NCI-H510A treated with DMSO at 0.1 percent for 48 hours (cell line): ENCODE results near the gene COL18A1.

Source experiments
- DNase-seq: peaks from one replicate; lab custom pipeline; 2025; lab: John Stamatoyannopoulos, UW

Gene COL18A1

DNA sequence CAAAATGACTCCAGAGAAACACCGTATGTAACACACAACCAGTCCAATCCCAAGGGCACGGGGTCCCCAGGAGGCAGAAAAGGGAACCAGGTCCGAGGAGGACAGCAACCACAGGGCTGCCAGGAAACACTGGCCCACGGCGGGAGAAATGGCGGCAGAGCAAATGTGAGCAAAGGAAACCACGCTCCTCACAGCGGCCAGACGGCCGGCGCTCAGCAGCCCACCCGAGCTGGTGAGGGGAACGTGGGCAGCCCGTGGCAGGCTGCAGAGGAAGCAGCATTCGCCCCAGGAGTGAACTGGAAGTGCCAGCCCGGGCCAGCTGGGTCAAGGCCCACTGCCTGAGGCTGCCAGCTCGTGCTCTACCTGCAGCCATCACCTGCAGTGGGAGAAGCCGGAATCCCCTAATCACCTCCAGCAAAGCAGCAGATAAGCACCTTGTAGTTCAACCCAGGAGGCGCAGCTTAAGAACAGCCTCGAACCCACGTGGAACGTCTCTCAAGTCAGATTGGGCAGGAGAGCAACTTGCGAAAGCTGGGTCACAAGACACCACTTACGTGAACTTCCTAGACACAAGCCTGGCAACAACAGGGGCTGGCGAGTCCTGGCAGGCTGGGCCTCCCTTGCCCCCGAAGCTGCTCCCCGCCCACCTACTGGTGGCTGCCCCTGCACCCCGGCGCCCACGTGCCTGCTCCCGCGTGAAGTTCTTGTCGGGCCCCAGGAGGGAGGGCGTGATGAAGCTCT is 130.5 kb downstream of the COL18A1 start:
- no peak for DNase-seq

DNA sequence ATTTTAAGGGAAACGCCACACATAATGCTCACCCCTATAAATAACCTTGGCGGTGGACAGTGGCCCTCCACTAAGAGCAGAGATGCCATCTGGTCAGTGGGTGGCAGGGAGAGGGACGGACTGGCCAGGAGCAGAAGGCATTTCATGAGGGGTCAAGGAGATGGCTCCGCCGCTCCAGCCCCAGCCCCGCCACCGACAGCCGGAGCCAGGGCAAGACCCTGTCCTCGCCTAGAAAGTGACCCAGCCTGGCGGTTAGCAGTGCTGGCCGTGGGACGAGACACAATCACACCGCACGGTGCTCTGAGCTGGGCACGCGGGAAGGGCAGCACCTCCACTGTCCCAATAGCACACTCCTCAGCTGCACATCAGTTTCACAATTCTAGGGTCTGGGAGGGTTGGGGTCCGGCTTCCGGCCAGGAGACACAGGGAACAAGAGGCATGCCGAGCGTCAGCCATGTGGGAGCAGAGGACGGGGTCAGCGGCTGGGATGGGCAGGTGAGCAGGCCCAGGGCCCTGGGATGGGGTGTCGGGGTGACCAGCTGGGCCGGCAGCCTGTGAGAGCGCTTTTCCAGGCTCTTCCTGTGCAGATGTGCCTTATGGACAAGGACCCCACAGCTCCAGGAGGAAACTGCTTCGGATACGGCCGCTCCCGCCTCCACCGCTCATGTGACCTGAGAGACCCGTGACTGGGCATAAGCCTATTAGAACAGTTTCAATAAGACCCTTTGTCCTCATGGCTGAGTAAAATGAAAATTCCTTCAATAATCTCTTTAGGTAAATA is 131.5 kb downstream of the COL18A1 start:
- no peak for DNase-seq

DNA sequence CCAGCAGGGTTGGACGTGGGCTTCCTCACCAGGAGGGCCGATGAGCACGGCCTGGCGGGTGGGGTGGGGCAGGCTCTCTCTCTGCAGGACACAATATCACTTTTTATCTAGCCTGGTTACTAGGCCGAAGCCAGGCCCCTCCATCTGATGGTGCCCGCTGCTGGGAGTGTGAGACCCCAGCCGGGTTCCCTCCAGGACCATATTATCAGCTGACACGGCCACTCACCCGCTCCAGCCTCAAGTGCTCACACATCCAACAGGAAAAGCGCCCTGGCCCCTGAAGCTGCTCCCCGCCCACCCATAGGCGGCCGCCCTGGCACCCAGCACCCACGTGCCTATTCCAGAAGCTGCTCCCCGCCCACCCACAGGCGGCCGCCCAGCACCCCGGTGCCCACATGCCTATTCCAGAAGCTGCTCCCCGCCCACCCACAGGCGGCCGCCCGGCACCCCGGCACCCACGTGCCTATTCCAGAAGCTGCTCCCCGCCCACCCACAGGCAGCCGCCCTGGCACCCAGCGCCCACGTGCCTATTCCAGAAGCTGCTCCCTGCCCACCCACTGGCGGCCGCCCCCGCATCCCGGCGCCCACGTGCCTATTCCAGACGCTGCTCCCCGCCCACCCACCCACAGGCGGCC is 132.3 kb downstream of the COL18A1 start:
- DNase-seq = no peak

DNA sequence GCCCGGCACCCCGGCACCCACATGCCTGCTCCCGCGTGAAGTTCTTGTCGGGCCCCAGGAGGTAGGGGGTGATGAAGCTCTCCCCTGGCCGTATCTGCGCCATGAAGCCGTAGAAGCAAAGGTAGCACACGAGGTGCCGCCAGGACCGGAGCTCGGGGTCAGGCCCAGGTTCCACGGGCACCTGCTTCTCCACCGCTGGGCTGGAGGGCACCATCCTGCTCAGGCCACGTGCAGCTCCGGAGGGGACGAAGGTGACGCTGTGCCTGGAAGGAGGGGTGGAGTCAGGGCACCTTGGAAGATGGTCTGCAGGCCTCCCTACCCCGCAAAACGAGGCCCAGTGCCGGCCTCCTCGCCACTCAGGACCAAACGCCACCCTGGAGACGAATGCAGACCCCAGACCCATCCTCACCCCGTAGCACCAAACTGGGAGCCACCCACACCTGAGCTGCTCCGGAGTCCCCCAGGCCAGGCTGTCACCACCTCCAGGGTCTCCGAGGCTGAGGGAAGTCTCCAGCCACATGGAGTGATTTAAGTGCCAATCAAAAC is 132.9 kb downstream of the COL18A1 start:
- DNase-seq = no peak

DNA sequence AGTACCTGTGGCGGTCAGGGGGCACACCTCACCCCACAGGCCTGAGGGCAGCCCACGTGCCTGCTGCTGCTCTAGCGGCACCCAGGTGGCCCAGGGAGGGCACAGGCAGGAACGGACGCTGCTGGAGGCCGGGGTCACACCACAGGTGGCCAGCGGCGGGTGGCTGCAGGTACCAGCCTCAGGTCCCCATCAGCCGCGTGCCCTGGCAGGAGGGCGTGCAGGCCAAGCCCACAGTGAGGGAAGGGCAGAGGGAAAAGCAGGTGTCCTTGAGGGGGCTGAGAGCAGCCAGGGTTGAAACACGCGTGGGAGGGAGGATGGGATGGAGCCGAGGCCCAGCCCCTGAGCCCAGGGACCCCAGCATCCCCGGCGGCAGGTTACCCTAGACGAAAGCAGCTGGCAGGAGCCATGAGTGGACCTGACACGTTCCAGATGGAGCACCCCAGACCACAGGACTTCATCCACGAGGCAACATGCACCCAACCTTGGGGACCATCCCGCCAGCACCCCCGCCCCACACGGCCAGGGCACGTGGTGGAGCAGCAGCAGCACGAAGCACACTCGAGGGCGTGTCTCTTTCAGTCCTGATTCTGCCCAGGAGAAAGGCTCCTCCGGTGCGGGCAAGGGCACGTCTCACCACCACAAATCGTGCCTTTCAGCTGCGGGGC is 133.5 kb downstream of the COL18A1 start:
- DNase-seq = no peak

DNA sequence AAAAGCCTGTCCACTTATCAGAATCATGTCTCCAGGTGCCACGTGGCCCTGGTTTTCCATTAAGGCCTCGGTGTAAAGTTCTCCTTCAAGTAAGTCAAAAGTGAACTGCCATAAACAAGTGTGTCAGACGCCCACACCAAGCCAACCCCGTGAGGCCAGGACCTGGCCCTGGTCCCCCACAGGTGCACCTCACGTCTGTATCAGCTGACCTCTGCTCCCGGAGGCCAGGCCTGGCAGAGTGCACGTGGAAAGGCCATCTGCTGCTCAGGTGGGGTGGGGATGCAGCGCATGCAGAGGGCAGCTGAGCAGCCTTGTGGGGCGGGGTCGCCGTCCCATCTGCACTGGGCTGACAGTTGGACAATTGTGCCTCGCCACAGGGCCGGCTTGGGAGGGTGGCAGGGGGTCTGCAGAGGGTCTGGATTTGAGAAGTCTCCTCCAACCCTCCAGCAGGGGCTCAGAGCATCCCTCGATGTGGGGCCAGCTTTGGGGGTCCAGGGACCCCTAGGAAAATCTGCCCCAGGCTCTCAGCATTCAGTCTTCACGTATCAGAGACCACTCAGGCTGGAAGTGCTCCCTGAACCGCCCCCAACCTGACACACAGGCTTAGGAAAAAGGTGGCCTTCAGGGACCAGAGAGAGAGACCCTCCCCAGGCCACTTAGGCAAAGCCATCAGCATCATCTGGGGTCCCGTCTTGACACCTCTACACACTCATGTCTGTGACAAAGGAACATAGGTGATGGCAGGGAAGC is 134.3 kb downstream of the COL18A1 start:
- no peak for DNase-seq

DNA sequence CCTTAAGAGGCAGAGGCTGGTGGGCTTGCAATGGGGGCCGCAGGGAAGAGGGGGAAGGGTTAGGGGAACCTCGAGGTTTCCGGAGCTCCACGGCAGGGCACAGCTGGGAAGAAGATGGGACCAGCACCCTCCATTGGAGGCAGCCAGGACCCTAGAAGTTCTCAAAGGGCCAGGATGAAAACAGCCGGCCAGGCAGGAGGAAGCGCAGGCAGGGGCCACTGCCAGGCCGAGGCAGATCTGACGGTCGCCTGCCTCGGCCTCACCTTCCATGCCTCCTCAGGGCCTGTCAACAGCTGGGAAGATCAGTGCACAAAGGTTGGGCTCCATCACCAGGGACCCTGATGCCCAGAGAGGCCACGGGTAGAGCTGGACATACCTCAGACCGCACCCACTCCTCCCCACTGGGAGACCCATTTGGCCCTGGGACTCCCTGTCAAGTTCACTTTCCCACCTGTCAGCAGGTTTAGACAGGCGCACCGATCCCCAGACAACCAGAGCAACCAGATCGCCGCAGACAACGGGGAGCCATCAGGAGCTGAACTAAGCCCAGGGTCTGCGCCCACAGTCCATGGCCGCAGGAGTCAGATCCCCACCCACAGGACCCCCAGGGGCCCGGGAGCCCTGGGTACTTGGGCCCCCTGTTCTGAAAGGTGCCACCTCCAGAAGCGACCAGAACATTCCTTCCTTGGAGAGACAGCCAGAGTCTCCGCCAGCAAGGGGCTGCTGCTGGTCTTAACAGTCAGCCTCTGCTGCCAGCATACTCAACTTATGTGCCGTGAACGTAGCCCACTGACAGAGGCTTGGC is 135.0 kb downstream of the COL18A1 start:
- no peak for DNase-seq

DNA sequence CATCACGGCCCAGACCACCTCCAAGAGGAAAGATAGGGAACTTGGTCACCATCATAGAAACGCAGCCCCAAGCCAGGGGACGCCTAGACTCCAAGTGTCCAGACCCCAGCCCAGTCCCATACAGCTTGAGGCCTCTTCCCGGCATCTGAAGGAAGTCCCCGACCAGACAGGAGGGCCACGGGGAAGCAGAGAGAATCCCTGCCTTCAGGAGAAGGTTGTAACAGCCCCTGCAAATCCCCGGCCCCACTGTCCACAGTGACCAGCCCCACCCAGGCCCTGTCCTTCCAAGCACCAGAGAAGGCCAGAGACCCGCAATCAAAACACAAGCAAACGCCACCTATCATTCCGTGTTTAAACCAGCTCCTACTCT is 135.6 kb downstream of the COL18A1 start:
- no peak for DNase-seq

DNA sequence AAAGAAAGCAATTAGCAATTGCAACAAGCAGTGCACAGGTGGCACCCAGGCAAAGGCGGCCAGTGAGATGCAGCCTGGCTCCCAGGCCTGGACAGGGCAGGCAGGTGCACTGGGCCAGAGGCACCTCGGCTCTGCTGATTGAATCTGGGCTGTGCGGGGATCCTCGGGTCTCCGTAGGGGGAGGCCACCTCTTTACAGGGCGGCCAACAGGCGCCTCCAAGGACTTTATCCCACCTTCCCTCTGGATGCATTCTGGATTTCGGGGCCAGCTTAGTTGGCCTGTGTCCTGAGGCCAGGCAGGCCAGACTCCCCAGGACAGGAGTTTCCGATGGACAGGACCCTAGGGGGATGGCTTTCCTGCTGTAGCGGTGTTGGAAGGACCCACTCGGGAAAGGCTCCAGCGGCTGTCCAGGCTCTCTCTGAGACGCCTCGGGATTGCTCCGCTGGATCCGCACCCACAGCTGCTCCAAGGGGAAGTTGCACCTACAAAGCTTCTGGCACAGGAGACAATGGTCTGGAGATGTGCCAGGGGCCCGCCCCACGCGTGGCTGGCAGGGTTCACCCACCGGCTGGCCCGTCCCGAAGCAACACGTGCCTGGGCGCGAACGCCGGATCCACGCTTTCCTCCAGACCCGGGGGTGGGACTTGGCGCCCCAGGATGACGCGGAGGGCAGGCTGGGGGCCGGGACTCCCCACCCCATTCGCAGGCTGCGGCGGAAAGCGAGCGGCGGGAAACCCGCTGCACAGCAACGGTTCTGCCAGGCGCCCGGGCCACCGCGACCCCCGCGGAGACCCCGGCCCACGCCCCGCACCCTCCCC is 136.5 kb downstream of the COL18A1 start:
- DNase-seq = no peak

DNA sequence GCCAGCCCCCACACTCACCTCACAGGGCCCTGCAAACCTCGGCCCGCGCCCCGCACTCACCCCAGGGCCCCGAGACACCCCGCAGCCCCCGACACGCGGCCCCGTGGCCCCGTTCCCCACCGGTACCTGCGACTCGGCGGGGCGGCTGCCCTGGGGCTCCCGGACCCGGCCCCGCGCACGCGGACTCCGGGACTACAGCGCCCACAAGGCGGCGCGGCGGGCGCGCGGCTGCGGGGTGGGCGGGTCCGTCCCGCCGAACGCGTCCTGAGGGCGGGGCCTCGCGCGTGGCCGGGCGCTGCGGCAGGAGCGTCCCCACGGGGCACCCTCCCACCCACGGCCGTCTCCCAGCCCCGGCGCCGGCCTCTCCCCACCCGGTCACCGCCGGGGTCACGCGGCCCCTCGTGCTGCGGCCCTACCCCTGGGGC is 137.3 kb downstream of the COL18A1 start, which contains the start of gene SLC19A1:
Gene SLC19A1, minus strand, starts transcription at position 199 of the 425 bp plus-strand sequence. CDS start 4,481 bp downstream, outside the sequence.
- no peak for DNase-seq

DNA sequence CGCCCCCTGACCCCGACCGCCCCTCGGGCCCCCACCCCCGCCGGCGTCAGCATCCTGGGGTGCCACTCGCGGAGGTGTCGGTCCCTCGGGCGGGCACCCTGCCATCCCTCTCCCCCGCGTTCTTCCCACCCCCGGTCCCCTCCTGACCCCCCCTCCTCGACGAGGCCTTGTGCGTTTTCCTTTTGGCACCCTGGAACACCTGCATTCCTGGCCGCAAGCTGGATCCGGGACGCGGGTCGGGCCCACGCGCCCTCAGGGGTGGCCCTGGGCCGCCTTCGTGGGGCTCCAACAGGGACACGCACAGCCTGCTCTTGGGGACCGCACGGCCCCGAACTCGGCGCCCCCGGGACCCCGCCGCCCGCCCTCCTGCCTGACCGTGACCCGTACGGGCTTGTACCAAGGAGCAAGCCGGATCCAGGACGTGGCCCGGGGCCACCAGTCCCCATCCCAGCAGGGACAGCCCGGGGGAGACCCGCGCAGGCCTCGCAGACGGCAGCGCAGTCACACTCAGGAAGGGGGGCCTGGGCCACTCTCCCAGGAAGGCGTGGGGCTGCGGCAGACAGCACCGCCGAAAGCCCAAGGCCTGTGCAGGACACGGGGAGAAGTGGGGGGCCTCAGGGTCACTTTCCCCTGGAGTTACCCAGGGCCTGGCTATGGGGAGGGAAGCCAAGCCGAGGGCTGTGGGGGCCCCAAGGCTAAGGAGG is 137.9 kb downstream of the COL18A1 start:
- no peak for DNase-seq

DNA sequence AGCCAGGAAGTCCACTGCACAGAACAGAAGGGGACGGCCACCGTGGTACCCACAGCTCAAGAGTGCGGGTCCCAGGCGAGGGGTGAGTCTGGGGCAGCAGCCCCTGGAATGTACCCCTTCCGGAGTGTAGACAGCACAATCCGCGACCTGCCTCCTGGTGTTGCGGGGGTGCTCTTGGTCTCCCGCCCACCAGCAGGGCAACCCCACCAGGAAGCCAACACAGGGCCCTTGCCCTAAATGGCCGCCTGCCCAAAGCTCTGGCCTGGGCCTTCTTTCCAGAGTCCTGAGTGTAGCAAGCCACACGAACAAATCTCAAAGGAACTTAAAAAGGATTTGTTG is 138.4 kb downstream of the COL18A1 start:
- DNase-seq = no peak

DNA sequence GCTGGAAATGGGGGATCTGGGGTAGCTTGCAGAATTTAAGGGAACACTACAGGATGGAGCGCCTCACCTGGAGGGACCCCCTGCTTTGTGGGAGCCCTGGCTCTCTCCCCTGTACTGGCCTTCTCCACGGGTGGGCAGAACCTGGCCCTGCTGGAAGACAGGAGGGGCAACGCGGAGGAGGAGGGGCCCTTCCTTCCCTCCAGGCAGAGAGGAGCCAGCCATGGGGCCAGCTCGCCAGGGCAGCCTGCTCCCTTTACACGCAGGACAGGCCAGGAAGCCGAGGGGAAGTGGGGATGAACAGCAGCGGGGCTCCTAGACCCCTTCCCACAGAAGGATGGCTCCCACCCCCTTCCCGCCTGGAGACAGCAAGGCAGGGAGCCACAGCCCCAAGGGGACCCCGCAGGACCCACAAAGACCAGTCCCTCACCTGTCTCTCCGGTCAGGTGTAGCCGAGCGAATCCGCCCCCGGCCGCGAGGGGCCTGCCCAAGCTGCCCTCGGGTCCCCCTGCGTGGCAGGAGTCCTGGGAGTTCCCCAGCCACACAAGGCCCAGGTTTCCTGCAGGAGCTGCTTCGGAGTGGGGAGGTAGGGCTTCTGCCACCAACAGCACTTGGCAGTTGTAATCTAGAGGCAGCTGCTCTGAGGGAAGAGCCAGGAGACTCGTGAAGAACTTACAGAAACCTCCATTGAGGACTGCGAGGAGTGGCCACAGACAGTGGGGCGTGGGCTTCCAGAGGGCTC is 138.9 kb downstream of the COL18A1 start:
- DNase-seq = no peak

DNA sequence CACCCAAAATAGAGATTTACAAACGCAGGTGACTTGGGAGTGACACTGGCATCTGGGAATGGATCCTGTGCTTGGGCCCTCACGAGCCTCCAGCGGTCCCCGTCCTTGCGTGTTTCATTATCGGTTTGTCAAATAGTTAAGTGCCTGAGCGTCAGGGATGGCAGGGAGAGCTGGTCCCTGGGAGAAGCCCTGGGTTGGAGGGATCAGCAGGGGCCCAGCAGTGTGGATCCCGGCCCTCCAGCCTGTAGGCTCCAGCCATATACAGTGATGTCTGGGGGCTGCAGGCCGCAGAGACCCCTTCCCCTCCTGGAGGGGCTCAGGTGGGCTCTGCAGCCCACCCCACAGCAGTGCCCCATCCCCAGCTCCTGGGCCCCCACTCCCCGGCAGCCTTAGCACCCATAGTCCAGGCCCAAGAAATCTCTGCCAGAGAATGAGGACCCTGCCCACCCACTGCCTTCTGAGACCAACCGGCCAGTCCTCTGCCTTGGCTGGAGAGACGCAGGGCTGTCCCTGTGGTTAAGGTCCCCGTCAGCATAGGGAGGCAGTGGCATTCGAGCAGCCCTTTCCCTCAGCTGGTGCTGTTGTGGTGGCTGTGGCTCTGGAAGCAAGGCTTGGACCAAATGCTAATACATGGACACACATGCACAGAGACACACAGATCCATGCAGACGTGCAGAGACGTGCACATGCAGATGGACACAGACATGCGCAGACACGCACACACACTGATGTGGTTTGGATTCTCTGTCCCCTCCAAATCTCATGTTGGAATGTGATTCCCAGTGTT is 139.7 kb downstream of the COL18A1 start:
- DNase-seq = no peak

DNA sequence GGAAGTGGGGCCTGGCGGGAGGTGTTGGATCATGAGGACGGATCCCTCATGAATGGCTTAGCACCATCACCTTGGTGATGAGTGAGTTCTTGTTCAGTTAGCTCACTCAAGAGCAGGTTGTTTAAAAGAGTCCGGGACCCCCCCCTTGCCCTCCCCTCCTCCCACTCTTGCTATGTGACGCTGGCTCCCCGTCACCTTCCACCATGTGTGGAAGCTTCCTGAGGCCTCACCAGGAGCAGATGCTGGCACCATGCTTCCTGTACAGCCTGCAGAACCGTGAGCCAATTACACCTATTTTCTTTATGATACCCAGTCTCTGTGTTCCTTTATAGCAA is 140.2 kb downstream of the COL18A1 start:
- DNase-seq = no peak

DNA sequence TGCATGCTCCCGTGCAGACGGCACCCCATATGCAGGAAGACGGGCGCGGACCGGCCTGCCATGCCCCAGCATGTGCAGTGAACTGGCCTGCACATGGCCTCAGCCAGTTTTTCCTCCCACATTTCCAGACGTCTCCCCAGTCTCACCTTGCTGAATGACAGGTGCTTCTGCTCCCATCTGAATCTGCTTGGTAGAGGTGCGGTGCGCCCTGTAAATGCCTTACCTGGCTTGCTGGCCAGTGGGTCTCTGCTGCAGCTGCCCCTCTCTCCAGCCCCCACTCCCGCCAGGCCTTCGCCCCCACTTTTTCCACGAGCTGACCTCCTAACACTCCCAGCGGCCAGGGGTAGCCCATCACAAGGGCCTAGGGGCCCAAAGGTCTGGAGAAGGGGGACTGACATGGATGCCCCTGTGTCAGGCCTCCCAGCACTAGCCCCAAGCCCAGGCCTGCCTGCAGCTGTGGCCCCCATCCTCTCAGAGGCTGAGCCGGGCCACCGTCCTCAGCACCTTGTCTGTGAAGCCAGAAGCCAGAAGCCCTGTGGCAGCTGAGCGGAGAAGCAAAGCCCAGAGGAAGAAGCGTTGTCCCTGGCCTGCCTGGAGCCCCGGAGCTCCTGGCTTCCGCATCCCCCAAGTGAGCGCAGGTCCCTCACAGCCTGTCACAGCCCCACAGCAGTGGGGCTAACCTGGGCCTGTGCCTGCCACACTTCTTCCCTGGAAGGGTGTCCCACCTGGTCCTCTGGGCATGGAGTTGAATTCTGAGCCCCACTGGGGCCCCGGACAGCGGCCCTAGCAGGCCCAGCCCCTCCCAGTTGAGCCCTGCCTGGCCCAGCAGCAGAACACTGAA is 140.9 kb downstream of the COL18A1 start:
- no peak for DNase-seq
